HG03196 (cell line): ENCODE data around the gene ESAM.
A peak's percentile ranks its signal among the peaks of the same experiment; 100 is the strongest.

Source experiments
- ATAC-seq: cut with Tn5 transposase; IDR thresholded peaks from one replicate; pipeline ENCODE4 v1.9.1; 2021; ENCODE audit not compliant: unreplicated experiment

ESAM gene

GRCh38 chr11:124753624-124754023, 8.5 kb downstream of the ESAM start:
- ATAC-seq: no peak

DNA sequence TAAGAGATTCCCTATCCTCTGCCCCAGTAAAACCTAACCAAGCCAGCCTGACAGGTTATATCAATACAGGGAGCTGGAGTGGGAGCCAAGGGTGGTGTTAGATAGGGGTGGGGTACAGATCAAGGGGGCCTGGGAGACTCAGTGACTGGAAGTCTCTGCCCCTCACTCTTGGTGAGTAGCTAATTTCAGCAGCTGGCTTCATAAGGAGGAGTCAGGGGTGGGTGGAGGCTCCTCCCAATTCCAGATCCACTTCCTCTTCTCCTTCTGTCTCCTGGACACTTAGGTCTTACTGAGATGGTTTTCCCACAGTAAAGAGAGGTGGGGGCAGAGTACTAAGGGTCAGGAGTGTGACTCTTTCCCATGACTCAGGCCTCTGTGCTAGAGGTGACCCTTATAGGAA, 8.9 kb downstream of the ESAM start:
- ATAC-seq: no peak

GRCh38 chr11:124752471-124753102, 9.5 kb downstream of the ESAM start:
- ATAC-seq: no peak

DNA sequence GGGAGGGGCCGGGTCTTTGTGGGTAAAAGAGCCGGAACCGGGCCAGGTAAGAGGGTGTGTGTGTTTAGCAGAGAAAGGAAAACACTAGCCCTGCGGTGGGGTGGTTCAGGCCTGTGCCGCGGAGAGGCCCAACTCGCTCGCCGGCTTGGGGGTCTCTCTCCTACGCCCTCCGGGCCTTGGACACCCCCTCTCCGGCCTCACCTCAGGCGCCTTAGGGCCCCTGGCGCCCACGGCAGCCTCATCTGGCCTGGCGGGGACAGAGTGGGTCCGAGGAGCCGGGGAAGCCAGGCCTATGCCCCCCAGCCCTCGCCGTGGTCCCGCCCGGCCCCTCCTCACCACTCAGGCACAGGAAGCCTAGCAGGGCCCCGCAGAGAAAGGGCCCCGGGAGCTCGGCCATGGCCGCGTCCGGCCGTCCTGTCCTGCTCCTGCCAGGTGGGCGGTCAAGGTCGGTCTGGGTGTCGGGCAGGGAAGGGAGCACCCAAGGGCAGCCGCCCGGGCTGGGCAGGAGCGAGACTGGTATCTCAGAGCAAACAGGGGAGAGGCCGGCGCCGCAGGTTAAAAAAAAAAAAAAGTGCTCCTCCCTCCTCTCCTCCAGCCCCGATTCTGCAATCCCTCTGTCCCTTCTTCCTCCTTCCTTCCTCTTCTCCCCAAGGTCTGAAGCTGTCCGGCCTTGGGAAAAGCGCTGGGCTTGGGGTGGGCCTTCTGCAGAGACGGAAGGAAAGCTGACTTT, 10.2 kb downstream of the ESAM start, which contains the start of gene VSIG2:
Gene VSIG2 (minus strand): TSS at position 515 of the 730 bp plus-strand sequence. CDS start 118 bp downstream, at position 397.
- no peak for ATAC-seq

GRCh38 chr11:124751391-124751740, 10.7 kb downstream of the ESAM start:
- ATAC-seq: no peak

DNA sequence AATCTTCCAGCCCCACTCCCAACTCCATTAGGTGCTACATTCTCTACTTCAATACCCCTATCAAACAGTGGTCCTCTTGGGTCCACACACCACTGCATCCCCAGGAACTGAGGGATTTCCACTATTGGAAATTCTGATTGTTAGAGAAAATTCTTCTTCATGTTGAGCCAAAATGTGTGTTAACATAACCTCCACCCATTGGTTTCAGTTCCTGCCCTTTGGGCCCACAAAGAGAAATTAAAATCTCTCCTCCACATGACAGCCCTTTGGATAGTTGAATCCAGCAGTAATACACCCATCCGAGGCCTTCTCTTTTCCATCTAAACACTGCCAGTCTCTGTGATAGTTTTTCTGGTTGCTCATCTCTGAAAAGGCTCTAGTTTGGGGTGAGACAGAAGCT, 12.2 kb downstream of the ESAM start:
- no peak for ATAC-seq

- no peak for ATAC-seq
Observed at GRCh38 chr11:124748481-124749343, 13.4 kb downstream of the ESAM start.

DNA sequence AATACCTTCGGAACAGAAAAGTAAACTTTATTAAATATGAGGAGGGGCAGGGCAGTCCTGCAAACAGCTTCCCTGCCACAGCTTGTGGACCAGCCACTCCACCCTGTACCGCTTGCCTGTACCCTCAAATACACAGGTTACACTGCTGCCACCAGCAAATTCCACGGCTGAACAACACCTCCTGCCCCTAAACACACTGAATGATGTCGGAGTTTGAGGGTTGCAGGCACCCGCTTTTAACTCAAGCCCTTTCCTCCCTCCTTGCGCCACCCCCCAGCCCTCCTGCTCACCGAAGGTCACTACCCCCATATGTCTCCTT, 14.0 kb downstream of the ESAM start:
- ATAC-seq: no peak

- ATAC-seq: no peak
Observed at GRCh38 chr11:124747406-124748099, 14.5 kb downstream of the ESAM start.

GRCh38 chr11:124746621-124747243, 15.4 kb downstream of the ESAM start:
- ATAC-seq: peak; percentile 90

GRCh38 chr11:124745835-124746620, 16.1 kb downstream of the ESAM start:
- peak; percentile 11 for ATAC-seq

DNA sequence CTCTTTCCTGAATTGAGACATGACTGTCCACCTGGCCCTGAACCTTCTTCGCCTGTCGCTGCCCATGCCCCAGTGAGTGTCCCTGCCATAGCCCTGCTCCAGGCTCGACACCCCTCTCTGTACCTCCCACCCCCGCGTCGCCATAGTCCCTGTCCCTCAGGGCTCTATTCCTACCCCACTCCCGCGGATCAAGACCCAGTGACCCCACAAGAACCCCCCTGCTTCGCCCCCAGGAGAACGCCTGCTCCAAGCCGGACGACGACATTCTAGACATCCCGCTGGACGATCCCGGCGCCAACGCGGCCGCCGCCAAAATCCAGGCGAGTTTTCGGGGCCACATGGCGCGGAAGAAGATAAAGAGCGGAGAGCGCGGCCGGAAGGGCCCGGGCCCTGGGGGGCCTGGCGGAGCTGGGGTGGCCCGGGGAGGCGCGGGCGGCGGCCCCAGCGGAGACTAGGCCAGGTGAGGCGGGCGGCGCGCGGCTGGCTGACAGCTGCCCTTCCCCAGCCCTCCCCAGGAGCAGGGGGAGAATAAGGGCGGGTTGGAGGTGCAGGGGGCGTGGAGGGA, 16.7 kb downstream of the ESAM start:
- ATAC-seq: no peak

DNA sequence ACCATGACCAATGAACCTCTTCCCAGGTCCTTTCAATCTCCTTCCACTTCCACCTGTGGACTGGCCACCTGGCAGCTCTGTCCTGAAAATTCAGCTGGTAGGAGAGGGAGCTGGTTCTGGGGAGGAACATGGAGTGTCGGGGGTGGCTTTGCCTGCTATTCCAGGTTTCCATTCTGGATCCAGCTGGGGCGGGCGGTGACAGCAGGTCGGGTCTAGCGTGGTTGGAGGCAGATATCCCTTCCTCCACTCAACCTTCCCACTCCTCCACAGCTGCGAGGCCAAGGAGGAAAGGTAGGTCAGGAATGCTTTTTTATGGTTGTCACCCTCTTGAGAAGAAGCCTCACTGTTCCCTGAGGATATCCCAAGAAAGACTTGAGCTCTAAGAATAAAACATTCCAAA, 19.0 kb downstream of the ESAM start:
- no peak for ATAC-seq

GRCh38 chr11:124742555-124742954, 19.5 kb downstream of the ESAM start:
- ATAC-seq: no peak

DNA sequence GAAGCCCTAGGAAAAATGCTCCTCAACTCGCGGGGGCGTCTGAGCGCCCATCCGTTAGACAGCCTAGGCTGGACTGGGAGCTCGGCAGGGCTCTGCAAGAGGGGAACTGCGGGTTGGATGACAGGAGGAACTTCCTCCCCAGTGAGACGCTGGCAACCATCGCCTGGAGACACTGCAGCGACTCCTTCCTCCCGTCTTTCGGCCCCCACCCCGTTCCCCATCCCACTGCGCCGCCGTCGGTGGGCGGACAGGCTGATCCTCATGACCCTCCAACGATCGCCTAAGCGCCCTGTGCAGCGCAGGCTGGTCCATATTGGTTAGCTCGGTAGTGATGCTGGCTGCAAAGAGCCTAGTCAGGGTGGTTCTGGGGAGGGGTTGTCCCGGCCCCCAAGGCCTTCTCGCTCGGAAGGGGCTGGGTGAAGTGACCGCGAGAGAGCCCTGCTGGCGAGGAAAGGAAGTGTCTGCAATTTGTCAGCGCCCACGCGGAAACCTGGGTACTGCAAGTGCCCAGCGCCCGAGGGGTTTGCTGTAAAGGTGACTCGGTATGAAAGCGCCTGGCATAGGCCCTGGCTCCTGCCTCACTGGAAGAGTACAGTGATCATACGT, 21.7 kb downstream of the ESAM start:
- peak; percentile 50 for ATAC-seq

DNA sequence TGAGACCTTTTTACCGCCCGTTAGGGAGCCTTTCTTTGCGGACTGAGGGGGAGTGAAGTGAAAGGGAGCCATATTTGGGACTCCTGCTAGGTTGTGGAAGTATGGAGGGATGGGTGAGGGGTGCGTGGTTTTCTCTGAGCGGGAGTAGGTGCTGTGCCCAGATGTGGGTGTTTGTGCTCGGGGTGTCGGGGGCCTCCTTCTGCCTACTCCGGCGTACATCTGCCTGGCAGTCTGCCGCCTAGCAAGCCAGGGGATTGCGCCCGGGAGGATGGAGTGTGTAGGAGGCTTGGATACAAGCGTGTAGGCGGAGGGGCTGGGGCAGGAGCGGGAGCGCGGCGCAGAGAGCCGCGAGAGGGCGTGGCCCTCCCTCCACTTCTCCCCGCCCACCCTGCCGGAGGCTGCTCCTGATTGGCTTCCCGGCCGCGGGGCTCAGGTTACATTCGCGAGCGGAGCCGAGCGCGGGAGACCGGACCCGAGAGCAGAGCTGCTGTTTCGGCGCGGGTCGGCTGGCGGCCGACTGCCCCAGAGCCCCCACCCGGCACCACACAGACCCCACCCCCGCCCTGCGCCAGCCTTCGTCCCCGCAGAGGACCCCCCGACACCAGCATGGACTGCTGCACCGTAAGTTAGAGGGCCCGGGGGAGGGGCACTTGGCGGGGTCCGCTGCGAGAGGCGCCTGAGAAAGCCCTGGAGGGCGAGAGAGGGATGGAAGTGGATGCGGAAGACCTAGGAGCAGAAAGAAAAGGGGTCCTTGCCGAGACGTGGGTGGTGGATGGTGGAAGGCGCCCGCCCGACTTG, 22.4 kb downstream of the ESAM start, which contains the start of gene NRGN:
Gene NRGN (plus strand): TSS at position 464 of the 798 bp plus-strand sequence. CDS start 143 bp downstream, at position 607.
- peak; percentile 97 for ATAC-seq

DNA sequence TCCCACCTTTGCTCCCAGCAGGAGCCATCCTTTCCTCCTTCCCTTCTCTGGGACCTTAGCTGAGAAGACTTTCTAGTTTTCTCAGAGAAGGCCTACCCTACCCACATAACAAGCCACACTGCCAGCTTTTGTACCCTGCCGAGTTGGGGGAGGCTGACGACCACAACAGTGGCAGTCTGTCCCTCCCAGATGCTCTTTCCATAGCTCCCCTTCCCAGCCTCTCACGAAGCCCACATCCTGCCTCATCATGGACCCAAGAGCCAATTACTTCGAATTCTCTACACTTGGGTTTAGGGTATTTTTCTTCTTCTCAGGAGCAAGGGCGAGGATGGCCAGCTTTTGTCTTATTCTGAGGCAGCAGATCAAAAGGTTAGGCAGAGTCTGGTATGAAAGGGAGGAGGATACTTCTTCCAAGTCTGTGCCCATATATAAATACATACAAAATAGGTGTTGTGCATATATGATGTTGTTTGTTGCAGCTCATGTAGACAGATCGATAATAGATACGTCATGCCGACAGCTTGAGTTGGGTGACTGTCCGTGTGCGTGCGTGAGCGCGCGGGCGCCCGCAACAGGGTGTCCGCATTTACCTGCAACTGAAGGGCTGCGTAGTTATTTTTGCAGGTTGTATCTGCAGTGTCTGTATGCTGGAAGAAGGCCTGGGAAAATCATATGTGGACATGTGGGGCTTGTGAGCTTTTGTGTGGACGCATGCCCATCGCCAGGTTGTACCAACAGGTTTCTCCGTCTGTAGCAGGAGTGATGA, 23.2 kb downstream of the ESAM start:
- ATAC-seq: no peak
